ENCODE data around the gene SCG2. TPM values are rescaled to one million over a fixed set of nuclear protein-coding genes. Genes with fewer than 3 reads are reported as not detected.
A peak's percentile ranks its signal among the peaks of the same experiment; 100 is the strongest.

SCG2 gene
- total RNA-seq, 1 experiment from 2014 or later: 0.11 TPM

GRCh38 chr2:223585666-223586065 is 16.5 kb downstream of the SCG2 start (continued):
- TF ChIP-seq SMAD4 (CRISPR knock-in tag; IDR thresholded peaks at IDR 0.05) (no peak), CREB1 (CRISPR knock-in tag; IDR thresholded peaks at IDR 0.05) (no peak)

GRCh38 chr2:223582001-223582400 is 20.2 kb downstream of the SCG2 start:
- Mint-ChIP-seq H3K27me3 (ENCODE audit: low read depth) (no peaks in the 10 kb centered on the region), H3K27ac (no peak overlapping the region), H3K9me3 (no peaks in the 10 kb centered on the region), H3K4me3 (no peak overlapping the region), H3K36me3 (no peaks in the 10 kb centered on the region), H3K4me1 (peaks cover 6% of the 10 kb centered on the region)
- ATAC-seq: no peak
- no peak for TF ChIP-seq ZNF532 (CRISPR knock-in tag; IDR thresholded peaks at IDR 0.05; ENCODE audit: borderline replicate concordance)
- POLR2A ChIA-PET: no interaction called here
- CTCF ChIA-PET: no interaction called here
- no peak for DNase-seq (ENCODE audit: low spot score)

- peak; percentile 46; the same call in 1 of the 2 replicates for ATAC-seq
- Mint-ChIP-seq H3K27ac (no peak overlapping the region), H3K4me3 (no peak overlapping the region), H3K27me3 (ENCODE audit: low read depth) (no peaks in the 10 kb centered on the region), H3K9me3 (no peaks in the 10 kb centered on the region), H3K4me1 (peaks cover 6% of the 10 kb centered on the region), H3K36me3 (no peaks in the 10 kb centered on the region)
- TF ChIP-seq USF1 (CRISPR knock-in tag; IDR thresholded peaks at IDR 0.05): peak; percentile 68
- TF ChIP-seq ZNF219 (CRISPR knock-in tag; IDR thresholded peaks at IDR 0.05; ENCODE audit: borderline replicate concordance): no peak
- no peak for TF ChIP-seq ESRRA (CRISPR knock-in tag; IDR thresholded peaks at IDR 0.05; ENCODE audit: borderline replicate concordance)
- TF ChIP-seq USF2 (CRISPR knock-in tag; IDR thresholded peaks at IDR 0.05): peak; percentile 76
- POLR2A ChIA-PET: no interaction called here
- no peak for DNase-seq (ENCODE audit: low spot score)
- CTCF ChIA-PET: interaction anchor here (0.6 to 1.1 kb wide), 2 partner anchors 37 to 40 kb away, joined by 3 to 4 read pairs; no protein-coding TSS in a partner anchor
These were observed 21.2 kb downstream of the SCG2 start for GRCh38 chr2:223580951-223581350.

GRCh38 chr2:223578846-223579245 is 23.3 kb downstream of the SCG2 start:
- H3K4me3 Mint-ChIP-seq: no peak overlapping the region
- H3K27me3 Mint-ChIP-seq (ENCODE audit: low read depth): no peaks in the 10 kb centered on the region
- H3K9me3 Mint-ChIP-seq: no peaks in the 10 kb centered on the region
- ATAC-seq: no peak
- ChIA-PET POLR2A (interaction anchor here (0.7 kb wide), 1 partner anchor 187 kb away, joined by 3 read pairs; no protein-coding TSS in a partner anchor), CTCF (no interaction called here)
- peaks cover 6% of the 10 kb centered on the region for H3K4me1 Mint-ChIP-seq
- H3K27ac Mint-ChIP-seq: no peak overlapping the region
- no peaks in the 10 kb centered on the region for H3K36me3 Mint-ChIP-seq
- no peak for DNase-seq (ENCODE audit: low spot score)
- TF ChIP-seq STAT6 (CRISPR knock-in tag; conservative IDR thresholded peaks at IDR 0.05; ENCODE audit: low read depth): no peak
- TF ChIP-seq HMGXB4 (CRISPR knock-in tag; IDR thresholded peaks at IDR 0.05): no peak
- no peak for TF ChIP-seq ERG (CRISPR knock-in tag; IDR thresholded peaks at IDR 0.05)
- no peak for TF ChIP-seq HMGA2 (CRISPR knock-in tag; IDR thresholded peaks at IDR 0.05)
- TF ChIP-seq ZNF232 (CRISPR knock-in tag; IDR thresholded peaks at IDR 0.05): no peak
- TF ChIP-seq JUN (CRISPR knock-in tag; IDR thresholded peaks at IDR 0.05): no peak
- TF ChIP-seq ZNF423 (CRISPR knock-in tag; IDR thresholded peaks at IDR 0.05): no peak
- TF ChIP-seq CTCF (IDR thresholded peaks at IDR 0.05): no peak
- no peak for TF ChIP-seq EMX1 (CRISPR knock-in tag; IDR thresholded peaks at IDR 0.05)
